OCI-LY1 (cell line): ENCODE measurements around the gene TPRG1.

Source experiments
- EZH2 ChIP-seq: fragments of 200-600 bp; sonication (generic), shearing (Covaris generic); IDR thresholded peaks from 2 replicates; pipeline ENCODE4 v1.8.0; 2017; ENCODE audit warnings: borderline replicate concordance, mixed run types, mild to moderate bottlenecking, antibody characterized with exemption, low read length, moderate library complexity, mixed read lengths
- TF ChIP-seq, protein P1 (sequence below): fragments of 200-600 bp; sonication (generic), shearing (Covaris generic); IDR thresholded peaks from 2 replicates; pipeline ENCODE4 v1.5.1; 2017; ENCODE audit warnings: mild to moderate bottlenecking, antibody characterized with exemption, low read length, moderate library complexity, mixed read lengths

DNA sequence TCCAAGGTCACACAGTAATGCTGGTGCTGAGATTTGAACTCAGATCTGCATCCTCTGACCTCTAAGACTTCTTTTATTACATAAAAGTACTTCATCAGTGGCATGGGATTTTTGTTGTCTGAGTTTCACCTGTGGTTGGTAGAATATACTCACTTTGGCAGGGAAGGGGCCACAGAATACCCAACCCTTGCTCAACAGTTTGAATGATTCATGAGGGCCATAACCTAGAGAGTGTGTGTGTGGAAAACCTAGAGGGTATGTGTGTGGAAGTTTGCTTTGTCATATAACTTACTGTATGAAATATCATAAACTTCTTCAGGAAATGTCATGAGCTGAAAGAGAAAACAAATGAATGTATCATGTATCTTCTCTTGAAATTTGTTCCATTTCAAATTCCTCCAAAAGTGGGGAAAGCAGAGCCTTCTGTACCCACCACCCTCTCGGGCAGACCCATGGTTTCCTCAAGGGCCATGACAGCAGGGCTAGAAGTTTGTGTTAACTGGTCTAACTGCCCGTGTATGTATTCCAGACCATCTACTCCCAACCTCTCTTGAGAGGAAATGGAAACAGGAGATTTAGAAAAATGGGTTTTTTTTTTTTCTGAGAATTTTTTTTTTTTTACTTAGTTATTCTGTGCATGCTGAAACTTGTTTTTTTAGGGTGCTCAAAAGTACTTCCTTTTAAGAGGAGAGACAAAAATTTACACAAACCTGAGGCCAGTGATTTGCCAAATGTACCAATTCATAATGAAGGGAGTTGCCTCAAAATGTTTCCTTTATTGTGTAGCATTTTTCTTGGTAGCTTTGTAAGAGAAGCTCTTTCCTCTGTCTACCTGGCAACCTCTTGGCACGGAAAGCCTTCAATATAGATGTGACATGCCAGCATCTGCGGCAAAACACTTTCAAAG, 127.0 kb downstream of the TPRG1 start:
- TF ChIP-seq, protein P1, sequence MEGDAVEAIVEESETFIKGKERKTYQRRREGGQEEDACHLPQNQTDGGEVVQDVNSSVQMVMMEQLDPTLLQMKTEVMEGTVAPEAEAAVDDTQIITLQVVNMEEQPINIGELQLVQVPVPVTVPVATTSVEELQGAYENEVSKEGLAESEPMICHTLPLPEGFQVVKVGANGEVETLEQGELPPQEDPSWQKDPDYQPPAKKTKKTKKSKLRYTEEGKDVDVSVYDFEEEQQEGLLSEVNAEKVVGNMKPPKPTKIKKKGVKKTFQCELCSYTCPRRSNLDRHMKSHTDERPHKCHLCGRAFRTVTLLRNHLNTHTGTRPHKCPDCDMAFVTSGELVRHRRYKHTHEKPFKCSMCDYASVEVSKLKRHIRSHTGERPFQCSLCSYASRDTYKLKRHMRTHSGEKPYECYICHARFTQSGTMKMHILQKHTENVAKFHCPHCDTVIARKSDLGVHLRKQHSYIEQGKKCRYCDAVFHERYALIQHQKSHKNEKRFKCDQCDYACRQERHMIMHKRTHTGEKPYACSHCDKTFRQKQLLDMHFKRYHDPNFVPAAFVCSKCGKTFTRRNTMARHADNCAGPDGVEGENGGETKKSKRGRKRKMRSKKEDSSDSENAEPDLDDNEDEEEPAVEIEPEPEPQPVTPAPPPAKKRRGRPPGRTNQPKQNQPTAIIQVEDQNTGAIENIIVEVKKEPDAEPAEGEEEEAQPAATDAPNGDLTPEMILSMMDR = no peak
- no peak for TF ChIP-seq EZH2
